ENCODE results near the gene CYTH1.
"Not testable (repeated sequence)": the region's sequence is repeated elsewhere in the genome, so short reads cannot be mapped to it uniquely, and the experiment has no call there.

Gene CYTH1

DNA sequence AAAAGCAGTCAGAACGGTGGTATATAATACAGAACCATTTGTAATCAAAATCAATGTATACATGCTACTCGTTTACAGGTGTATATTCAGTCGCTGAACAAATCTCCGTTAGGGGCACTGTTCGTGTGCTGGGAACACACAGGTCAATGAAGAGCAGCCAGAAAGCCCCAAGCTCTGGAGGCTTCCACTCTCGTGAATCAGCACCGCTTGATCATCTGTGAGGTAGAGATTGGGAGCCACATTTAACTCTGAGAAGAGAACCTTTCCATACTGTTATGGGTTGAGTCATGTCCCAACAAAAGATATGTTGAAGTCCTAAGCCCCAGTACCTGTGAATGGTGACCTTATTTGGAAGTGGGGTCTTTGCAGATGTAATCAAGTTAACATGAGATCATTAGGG, 5.4 kb upstream of the CYTH1 start:
- DNase-seq (ENCODE audit: low read depth) = no peak

GRCh38 chr17:78785663-78786057, 3.6 kb upstream of the CYTH1 start:
- DNase-seq (ENCODE audit: low read depth) = no peak

- no peak for DNase-seq (ENCODE audit: low read depth)
Observed at GRCh38 chr17:78785011-78785662, 3.1 kb upstream of the CYTH1 start.

DNA sequence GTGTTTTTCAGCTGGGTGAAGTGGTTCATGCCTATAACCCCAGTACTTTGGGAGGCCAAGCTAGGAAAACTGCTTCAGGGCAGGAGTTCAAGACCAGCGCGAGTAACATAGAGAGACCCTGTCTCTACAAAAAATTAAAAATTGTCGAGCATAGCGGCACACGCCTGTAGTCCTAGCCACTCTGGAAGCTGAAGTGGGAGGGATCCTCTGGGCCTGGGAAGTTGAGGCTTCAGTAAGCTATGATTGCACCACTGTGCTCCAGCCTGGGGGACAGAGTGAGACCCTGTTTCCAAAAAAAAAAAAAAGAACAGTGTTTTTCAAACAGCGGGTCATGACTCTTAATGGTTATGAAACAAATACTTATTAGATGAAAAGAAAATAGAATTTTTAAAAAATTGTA, 2.3 kb upstream of the CYTH1 start:
- no peak for DNase-seq (ENCODE audit: low read depth)

DNA sequence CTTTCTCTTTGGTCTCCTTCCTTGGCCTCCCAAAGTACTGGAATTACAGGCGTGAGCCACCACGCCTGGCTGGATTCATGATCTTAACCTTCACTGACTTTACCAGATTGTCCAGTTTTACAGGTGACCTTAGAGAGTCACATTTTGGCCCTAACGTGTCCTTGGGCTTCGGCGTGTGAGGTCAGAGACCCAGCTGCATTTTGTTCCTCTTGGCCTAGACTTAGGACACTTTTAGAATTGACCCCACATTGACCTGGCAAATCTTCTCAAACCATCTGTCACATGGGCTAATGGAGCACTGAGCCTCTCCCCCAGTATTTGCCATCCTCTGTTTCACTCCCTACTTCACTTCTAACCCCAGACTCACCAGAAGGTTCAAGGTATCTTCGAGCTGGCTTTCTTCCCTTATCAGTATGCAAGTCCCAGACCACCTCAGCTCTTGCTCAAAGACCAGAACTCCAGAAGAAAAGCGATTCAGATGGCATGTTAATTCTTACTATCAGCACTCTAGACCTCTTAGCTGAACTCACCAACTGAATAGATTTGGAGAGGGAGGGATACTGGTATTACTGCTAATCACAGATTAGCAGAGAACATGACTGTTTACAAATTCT, 1.7 kb upstream of the CYTH1 start:
- DNase-seq (ENCODE audit: low read depth) = no peak

DNA sequence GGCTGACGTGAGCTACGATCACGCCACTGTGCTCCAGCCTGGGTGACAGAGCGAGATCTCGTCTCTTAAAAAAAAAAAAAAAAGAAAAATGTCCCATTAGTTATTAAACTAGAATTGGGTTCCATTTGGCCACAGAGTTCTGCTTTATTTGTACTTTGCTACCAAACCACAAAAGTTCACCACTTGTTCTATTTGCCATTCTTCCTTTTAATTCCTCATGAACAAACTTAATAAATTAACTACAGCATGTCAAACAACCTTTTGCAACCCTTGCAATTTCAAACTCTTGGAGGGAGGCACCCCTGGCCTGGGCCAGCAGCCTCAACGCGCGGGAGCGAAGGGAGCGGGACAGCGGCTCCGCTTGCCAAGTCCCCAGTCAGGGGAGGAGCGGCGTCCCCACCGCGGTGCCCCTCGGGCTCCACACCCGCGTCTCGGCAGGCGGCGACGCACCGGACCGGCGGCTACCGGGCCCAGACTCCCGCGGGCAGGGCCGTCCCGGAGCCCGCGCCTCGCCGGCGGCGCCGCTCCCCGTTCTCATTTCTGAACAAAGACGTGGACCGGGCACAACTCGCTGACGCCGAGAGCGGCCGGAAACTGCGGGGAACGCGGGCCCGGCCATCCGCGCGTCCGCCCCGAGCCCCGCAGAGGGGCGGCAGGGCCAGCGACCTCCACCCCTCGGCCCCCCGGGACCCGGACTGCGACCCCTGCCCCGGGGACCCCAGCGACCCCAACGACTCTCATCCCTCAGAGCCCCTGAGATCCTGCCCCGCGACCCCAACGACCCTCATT, 775 bp downstream of the CYTH1 start:
- no peak for DNase-seq (ENCODE audit: low read depth)

GRCh38 chr17:78780335-78780734, 1.7 kb downstream of the CYTH1 start:
- DNase-seq (ENCODE audit: low read depth) = no peak

DNA sequence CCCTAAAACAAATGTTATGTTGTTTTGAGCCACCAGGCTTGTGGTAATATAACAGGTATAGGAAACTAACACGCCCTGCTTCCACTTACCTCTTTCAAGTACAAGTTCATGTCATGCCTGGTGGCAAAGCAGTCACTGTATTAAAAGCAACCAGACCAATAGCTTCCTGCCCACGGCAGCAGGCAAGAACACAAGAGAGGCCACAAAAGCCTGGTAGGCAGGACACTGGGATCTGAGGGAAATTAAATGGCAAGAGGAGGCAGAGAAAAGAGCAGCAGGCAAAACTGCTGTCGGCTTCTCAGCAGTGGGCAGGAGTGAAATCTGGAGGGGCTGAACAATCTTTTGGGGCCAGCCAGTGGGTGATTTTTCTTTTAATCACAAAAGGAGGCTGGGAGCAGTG, 2.2 kb downstream of the CYTH1 start:
- DNase-seq (ENCODE audit: low read depth) = no peak

- not testable (repeated sequence) for DNase-seq (ENCODE audit: low read depth)
Observed at GRCh38 chr17:78779286-78779651, 2.8 kb downstream of the CYTH1 start.

DNA sequence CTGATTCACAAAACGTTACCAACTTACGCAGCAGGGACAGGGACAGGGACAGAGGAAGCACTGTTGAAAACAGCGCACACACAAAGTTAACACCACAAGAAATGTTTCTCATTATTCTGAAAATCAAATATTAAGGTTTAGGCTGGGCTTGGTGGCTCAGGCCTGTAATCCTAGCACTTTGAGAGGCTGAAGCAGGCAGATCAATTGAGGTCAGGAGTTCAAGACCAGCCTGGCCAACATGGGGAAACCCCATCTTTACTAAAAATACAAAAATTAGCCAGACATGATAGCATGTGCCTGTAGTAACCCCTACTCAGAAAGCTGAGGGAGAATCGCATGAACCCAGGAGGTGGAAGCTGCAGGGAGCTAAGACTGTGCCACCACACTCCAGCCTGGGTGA, 4.2 kb downstream of the CYTH1 start:
- DNase-seq (ENCODE audit: low read depth) = no peak

DNA sequence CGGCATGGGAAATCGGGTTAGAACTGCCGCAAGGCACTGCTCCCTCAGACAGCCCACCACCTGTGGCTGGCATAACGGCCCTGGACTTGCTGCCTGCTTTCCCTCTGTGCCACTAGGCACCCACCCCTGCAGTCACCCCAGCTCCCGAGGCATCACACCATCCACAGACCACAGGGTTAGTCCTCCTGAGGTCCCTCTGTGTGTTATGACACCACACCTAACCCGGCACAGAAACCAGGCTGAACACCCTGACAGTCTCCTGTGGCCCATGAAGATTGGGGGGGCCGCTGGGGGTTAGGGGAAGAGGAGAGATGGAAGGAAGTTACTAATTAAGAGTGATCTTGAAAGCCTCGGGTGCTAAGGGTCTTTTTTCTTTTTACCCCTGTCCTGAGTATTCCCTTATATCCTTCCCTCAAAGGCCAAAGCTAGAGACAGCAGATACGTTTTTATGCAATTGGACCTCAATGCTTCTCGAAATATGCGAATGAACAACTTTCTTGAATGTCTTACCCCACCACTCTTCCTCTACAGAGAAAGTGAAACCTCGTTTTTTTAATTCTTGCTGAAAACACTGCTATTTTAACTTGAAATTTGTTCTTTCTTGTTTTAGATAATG, 7.0 kb downstream of the CYTH1 start:
- no peak for DNase-seq (ENCODE audit: low read depth)

DNA sequence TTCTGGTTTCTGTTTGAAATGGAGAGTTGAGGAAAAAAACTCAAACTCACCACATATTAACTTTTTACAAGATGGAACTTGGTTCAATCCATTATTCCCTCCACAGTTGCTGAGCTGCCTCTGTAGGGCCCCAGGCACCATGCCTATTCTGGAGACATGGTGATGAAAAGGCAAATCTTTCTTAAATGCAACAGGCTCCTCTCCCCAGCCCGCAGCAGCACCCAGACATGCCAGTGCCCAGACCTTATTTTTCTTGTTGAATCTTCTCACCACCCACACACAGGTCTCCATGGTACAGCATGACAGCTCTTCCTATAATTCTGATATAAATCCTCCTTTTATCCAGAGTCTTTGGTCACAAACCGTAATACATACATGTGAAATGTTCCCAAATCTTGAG, 7.6 kb downstream of the CYTH1 start:
- no peak for DNase-seq (ENCODE audit: low read depth)

GRCh38 chr17:78771758-78772382, 10.2 kb downstream of the CYTH1 start:
- no peak for DNase-seq (ENCODE audit: low read depth)

DNA sequence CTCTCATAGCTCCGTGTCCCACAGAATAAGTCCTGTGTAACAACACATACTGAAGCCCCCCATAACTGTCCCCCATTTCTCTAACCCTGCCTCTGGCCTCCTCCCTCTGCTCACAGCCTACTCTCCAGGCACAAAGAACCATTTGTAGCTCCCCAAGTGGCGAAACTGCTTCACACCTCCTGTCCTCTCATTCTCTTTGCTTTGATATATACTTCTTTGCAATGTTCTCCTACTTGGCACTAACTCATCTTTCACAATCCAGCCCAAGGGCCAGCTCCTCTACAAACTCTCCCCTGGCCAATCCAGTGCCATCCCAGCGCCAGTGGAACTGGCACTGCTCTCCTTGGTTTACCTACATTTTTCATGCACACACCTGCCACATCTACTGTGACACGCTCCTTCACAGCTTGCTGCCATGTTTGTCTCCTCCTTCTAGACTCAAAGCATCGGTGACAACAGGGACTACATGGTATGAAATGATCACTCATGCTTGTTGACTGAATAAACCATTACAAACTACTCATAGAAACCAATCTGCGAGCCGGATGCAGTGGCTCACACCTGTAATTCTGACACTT, 12.8 kb downstream of the CYTH1 start:
- DNase-seq (ENCODE audit: low read depth) = peak; percentile 31

- DNase-seq (ENCODE audit: low read depth) = no peak
Observed at GRCh38 chr17:78767806-78768205, 14.3 kb downstream of the CYTH1 start.

DNA sequence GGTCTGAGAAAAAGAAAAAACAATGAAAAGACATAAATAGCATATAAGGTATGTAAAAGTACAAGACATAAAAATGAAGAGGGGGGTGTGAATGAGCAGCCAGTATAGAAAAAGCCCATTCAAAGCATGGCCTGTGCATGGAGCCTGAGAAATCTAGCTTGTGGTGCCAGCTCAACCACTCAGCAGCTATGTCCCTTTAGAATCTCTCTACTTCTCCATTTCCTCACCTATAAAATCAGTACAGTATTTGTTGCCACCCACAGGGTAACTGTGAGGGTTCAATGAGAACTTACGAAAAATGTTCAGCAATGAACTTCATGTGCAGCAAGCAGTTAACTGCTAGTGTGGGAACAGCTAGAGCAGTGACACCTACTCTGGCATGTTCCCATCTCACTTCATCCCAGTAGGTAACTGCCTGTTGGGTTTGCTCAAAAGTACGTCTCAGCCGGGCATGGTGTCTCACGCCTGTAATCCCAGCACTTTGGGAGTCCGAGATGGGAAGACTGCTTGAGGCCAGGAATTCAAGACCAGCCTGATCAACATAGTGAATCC, 15.3 kb downstream of the CYTH1 start:
- no peak for DNase-seq (ENCODE audit: low read depth)

GRCh38 chr17:78766225-78766624, 15.8 kb downstream of the CYTH1 start:
- DNase-seq (ENCODE audit: low read depth) = no peak

- DNase-seq (ENCODE audit: low read depth) = no peak
Observed at GRCh38 chr17:78765821-78766220, 16.3 kb downstream of the CYTH1 start.

GRCh38 chr17:78764871-78765270, 17.2 kb downstream of the CYTH1 start:
- no peak for DNase-seq (ENCODE audit: low read depth)

DNA sequence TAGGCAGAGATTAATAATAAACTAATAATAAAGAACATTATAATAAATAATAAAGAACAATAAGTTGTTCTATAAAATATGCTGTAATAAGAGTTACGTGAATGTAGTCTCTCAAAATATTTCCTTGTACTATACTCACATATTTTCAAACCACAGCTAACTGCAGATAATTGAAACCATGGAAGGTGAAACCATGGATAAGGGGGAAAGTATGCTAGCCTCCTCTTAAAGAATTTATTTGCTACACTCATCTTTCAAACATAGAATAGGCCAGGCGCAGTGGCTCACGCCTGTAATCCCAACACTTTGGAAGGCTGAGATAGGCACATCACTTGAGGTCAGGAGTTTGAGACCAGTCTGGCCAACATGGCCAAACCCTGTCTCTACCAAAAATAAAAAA, 18.5 kb downstream of the CYTH1 start:
- peak; percentile 47 for DNase-seq (ENCODE audit: low read depth)

DNA sequence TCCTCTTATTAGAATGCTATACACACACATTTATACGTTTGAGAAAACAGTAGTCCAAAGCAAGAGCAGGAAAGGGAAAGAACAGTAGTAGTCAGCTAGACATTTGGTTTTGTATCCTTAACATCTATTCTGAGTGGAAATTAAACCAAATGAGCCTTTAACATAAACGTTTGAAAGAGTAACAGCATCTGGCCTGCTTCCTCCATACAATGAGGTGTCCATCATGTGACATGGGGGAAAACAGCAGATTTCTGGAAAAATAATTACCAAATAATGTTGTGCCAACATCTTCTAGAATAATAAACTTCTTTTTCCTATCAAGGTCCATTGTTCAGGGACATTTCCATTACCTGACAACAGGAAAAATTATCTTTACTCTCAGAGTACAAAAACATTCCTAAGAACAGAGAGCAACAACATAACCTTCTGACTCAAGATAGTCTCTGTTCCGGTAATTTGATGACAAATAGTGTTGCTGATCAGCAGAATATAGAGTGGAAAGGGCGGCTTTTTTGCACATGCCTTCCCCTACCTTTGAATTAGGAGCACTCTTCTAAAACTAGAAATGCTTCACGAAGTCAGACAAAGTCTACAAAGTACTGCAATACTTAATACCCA, 20.2 kb downstream of the CYTH1 start:
- DNase-seq (ENCODE audit: low read depth) = no peak

Data from fibroblast of gingiva (primary cell).